AG08395 (cell line): Measurements from ENCODE around the gene STAT6.
A peak's percentile ranks its signal among the peaks of the same experiment; 100 is the strongest.

ENCODE experiments used
- DNase-seq: peaks from one replicate; pipeline ENCODE4 v3.0.0; 2012; ENCODE audit warnings: mixed read lengths, low spot score

STAT6 gene

DNA sequence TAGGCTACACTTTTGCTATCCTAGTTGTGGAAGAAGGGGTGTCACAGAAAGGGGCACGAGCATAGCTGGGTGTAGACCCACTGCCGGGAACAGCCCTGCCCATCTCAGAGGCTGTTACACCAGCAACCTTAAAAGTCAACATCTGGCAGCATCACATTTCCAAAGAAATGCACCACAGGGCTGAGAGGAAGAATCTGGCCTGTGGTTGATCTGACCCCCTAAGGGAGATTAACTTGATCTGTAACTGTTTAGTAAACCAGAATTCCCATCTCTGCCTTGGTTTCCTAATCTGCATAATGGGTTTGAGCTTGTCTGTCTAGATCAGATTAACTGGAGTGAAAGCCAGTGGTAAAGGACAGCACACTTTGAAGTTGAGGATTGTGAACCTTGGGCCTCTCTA, 34.9 kb upstream of the STAT6 start:
- DNase-seq = no peak

DNA sequence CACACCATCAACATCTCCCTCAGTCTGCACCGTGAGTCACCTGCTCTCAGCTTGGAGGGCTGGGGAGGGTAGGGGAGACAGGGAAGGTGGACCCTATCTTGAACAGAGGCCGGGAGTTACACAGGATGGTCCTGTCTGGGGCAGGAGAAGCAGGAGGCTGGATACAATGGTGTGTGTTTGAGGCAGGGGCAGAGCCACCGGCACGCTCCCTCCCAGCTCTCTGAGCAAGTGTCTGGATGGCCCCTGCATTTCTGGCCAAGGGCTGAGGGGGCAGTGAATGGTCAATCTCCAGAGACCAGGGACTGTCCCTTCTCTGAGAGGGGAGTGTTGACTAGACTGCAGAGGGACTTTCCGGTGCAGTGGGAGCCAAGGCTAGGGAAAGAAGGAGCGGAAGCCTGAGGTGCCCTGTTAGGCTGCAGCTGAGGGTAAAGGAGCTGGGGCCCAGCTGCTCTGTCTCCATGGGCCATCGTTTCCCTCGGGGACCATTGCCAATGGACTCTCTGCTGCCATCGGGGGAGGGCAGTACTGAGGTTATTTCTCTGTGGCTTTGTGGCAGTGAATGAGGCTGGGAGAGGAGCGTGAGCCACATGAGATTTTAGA, 34.4 kb upstream of the STAT6 start:
- no peak for DNase-seq

DNA sequence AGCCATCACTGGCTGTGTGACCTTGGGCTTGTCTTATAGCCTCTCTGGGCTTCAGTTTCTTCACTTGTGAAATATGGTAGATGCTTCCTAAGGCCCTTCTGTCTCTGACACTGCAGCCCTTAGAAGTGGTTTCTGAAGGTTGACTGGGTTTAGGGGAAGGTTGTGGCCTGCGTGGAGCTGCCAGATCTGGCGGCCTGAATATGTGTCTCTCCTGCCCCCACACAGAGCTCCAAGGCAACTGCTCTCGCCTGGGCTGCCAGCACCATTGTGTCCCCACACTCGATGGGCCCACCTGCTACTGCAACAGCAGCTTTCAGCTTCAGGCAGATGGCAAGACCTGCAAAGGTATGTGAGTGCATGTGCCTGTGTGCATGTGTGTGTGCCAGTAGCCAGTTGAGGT, 32.3 kb upstream of the STAT6 start:
- no peak for DNase-seq

DNA sequence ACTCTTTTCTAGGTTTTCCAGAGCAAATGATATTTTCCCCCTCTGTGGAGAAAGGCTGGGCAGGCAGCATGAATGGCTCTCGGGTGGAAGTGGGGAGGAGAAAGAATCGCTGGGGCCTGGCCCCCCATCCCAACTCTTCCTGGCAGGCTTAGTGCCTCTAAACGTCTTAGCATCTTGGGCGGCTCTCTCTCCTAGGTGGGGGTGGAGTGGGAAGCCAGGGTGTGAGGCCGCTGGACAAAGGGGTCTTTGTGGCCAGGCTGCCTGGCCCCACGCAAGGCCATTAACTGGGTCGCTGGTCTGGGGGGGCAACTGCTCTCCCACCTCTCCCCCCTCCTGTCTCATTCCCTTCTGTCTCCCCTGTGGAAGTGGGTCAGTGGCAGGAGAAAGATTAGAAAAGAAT, 31.6 kb upstream of the STAT6 start:
- no peak for DNase-seq

DNA sequence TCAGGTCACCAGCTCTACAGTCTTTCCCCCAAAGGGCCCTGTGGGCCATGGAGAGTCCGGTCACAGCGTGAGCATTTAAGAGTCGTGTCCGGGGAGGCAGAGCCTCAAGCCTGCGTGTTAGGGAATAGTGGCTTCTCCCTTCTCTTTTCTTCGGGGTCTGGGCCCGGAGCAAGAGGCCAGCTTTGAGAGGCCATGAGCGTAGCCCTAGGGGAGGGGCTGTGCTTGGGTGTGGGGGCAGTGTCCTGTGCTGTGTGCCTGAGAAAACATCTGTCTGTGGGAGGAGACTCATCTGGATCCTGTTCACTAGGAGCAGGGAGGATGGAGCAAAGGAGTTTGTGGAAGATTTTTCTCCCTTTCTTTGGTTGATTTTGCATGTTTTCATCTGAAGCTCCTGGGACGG, 31.0 kb upstream of the STAT6 start:
- DNase-seq = no peak

DNA sequence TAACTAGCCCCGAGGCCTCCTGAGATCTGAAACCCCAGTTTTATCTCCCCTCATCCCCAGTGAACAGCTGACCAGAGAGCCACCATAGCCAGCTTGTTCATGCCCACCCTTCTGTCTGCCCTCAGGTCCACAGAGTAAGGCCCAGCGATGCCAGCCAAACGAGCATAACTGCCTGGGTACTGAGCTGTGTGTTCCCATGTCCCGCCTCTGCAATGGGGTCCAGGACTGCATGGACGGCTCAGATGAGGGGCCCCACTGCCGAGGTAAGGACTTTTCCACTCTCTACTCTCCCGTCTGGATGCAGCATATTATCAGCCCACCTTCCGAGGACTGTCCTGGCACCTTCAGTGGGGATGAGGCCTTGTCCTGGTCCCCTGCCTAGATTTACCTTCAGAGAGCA, 30.1 kb upstream of the STAT6 start:
- DNase-seq = no peak

DNA sequence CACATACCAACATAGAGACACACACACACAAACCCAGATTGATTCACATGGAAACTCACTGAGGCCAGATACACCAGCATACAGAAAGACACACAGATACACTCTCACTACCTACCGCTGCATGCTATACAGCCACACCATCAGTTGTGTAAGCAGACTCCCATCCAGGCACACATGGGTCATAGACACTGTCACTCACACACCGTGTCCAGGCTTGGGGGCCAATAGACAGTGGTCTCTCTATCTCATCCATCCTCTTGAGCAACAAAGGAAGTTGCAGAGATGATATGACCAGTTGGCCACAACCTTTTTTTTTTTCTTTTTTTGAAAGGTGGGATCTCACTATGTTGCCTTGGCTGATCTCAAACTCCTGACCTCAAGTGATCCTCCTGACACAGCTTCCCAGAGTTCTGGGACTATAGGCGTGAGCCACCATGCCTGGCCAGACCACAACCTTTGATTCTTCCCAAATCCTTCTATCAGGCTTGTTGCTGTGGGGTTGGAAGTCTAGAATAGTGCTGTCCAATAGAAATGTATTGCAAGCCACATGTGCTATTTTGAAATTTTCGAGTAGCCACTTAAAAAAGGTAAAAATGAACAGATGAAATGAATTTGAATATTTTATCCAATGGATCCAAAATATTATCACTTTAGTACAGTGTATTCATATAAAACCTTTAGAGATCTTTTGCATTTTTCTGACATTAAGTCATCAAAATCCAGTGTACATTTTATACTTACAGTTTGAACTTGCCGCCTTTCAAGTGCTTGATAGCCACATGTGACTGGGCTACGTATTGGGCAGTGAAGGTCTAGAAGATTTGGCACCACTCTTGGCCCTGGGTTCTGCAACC, 28.9 kb upstream of the STAT6 start:
- no peak for DNase-seq

DNA sequence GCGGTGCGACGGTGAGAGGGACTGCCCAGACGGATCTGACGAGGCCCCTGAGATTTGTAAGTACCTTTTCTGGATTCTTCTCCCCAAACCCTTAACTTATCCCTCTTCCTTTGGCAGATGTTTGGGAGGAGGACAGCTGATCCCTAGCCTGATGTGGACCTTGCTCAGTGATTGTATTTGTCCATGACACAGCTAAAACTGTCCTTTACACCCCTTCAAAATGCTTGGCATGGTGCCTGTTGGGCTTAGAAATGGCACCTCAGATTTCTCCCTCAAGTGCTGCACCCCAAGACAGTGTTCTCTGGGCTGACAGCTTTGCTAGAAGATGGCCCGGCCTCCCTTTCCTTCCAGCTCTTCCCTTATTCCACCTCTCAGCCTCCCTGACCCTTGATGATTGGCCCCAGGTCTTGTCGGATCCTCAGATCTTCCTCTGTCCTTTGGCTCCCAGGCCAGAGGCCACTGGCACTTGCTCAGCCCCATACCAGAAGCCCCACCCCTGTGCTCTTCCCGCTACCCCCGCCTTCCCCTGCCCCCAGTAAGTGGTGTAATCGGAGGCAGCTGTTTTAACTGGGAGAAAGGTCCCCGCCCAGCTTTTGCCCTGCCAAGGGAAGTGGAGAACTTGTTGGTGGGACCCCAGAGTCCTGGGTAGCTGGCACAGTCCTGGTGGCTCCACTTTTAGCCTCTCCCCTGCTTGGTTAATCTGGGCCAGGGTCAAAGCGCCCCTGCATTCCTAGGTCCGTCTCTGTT, 27.5 kb upstream of the STAT6 start:
- DNase-seq = peak; percentile 71

DNA sequence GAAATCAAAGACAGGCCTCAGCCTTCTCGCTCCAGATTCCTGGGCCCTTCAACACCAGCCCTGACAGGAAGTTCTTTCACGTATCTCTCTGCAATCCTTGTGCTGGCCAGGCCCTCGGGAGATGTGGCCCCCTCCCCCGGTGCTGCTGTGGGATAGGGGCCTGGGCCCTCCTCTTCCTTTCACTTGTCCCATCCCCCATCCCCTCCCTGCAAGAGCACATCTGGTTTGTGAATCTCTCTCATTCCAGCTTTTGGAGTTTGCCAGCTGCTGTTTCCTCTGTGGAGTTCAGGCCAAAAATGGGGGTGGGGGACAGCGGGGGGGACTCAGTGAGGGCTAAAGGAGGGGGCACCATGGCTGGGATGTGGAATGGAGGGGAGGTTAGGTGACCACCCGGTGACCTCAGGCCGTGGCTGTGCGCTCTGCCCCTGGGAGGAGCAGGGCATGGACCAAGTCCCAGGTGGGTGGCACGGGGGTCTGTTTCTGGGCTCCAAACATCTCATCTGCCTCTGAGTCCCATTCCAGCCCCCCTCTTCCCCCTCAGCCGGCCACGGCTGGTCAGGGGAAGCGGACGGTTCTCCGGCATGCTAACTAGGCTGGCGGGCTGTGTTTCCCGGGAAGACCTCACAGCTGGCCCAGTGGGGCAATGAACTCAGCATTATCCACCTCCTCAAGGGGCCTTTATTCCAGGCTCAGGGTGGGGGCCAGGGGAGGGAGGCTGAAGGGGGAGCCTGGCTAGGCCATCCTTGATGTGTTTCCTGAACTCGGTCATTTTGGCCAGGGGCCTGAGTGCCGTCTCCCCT, 24.6 kb upstream of the STAT6 start:
- peak; percentile 22 for DNase-seq

DNA sequence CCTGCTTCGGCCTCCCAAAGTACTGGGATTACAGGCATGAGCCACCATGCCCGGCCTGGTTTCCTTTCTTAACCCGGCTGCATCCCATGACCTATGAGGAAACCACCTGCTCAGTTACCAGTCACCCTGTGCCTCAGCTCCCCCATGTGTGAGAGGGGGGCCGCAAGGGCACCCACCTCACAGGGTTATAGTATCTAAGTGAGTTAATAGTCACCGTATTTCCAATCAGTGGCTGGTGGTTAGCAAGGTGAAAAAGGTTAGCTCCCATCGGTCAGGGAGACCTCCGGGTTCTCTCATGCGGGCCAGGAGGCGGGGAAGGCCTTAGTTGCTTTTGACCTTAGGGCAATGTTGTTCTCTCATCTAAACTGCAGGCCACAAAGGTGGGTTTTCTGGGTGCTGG, 23.8 kb upstream of the STAT6 start:
- DNase-seq = no peak

DNA sequence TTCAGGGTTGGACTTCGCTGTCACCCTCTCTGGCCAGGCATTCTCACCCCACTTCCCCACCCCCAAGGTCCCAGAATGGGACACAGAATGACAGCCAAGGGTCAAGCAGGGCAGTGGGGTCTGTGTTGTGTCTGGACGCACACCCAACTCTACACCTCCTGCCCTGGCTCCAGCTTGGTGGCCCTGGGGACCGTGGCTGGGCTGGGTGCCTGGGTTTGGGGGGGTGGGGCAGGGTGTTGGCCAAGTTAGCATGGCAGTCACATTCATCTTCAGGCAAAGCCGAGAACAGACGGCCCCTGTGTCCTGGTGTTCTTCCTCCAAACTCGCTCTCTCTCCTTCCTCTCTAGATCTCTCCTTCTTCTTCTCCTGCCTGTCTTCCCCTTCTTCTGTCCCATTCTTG, 22.8 kb upstream of the STAT6 start:
- no peak for DNase-seq

DNA sequence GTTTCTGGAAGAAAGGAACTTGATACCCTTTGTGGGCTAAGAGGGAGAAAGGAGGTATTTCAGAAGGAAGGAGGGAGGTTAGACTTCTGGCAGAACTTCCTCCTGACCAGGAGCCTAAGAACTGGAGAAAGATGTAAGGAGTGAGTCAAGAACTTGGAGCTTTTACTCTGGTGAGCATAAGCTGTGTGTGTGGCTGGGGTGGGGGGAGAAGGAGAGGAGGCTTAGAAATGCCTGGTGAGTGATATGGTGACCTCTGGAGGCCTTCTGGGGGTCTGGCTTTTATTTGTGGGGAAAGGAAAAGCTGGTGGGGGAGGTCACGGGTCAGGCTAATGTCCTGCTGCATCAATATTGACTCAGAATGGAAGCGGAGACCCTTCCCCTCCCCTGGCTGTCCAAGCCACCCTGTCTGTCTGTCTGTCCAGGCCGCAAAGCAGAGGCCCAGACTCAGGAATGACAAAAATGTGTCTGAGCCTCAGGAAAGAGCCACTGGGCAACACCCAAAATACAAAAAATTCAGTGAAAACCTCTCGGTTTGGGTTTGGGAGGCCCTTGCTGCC, 21.9 kb upstream of the STAT6 start:
- DNase-seq = peak; percentile 64

DNA sequence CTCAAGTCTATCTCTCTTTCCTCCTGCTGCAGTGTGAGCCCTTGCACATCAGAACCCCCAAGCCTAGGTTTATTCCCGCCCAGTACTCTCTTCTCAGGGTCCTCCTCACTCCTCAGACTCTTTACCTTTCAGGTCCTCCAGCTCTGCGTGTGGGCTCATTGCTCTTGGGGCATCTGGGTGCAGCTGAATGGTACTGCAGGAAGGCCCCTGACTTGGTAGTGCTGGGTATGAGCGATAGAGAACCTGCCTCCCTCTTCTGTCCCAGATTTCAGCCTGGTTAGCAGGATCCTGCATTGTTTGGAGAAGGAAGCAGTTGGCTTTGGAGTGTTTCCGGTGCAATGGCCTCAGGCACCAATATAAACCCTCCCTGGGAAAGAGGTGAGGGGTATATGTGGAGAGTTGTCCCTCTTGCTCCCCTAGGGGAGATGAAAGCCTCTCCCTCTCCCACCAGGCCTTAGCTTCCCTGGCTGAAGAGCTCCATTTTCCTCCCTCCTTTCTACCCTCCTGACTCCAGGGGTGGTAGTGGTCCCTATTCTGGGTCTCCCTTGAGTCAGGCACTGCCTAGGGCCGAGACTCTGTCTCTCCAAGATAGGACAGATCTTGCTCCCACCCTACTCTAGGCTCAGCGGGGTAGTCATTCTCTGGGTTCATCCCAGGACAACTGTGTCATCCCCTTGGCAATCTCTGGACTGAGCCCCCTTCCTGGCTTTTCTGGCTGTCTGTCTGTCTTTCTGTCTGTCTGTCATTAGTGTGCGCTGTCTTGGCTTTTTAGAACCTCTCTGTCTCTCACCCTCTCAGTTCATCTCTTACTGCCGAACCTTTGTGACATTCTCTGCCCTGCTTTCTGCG, 21.0 kb upstream of the STAT6 start:
- DNase-seq = no peak

DNA sequence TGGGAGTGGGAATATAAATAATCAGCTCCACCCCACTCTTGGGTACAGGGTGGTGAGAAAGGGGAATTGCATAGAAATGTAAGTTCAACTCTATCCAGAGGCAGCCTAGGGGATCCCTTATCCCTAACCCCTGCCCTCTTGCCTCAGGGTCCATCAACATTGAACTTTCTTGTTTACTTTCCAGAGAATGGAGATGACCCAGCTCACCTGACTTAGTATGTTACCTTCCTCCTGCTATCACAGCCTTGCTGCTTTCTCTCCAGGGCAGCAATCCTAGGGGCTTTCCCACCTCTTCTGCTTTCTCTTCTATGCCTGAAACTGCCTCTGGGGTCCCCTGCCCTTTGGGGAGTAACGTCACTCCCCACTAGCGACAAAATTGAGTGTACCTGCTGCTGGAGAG, 19.8 kb upstream of the STAT6 start:
- DNase-seq = no peak

DNA sequence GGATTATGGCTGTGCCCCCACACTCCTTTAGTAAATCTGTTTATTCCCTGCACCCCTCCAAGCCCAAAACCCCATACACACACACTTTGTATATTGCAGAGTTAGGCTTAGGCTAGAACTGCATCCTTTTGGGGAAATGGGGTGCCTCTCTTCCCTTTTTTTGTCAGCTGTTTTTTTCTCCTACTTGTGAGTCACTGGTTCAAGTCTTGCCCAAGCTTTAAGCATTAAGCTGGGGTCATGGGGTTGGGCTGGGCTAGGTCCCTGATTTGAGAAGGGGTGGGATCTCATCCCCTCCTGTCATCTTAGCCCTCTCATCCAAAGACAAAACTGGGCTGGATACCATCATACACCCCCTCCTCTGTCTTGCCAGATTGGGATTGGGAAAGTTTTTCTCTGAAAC, 18.7 kb upstream of the STAT6 start:
- DNase-seq = peak; percentile 39

DNA sequence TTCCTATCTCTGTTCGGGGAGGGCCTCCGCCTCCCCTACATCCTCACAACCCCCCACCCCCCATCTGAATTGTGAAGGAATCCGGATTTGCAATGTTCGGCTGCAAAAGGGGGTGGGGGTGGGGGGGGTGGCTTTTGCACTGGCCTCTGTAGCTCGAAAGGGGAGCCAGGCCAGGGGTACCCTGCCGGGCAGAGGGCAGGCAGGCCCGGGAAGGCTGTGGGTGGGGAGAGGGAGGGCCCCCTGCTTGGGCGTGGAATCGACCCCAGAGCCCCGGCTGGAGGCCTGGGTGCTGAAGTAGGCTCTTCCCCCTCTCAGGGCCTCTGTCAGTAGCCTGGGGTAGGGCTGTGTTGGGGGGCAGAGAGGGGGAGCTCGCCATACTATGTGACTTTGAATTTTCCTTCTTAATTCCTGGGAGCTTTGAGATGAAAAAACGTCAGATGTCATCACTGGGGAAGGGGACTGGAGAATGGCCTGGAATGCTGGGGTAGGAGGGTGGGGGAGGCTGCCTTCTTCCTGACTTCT, 18.2 kb upstream of the STAT6 start:
- no peak for DNase-seq

DNA sequence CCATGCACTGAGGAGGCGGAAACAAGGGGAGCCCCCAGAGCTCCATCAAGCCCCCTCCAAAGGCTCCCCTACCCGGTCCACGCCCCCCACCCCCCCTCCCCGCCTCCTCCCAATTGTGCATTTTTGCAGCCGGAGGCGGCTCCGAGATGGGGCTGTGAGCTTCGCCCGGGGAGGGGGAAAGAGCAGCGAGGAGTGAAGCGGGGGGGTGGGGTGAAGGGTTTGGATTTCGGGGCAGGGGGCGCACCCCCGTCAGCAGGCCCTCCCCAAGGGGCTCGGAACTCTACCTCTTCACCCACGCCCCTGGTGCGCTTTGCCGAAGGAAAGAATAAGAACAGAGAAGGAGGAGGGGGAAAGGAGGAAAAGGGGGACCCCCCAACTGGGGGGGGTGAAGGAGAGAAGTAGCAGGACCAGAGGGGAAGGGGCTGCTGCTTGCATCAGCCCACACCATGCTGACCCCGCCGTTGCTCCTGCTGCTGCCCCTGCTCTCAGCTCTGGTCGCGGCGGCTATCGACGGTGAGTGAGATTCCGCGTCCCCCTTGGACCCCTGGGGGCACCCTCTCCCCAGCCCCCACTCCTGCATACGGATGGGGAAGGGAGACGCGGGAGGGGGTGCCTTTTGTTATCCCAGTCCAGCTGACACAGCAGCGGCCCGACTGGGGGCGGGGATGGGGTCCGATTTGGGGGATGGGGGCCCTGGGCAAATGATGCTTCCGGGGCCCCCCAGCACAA, 17.5 kb upstream of the STAT6 start:
- DNase-seq = no peak

DNA sequence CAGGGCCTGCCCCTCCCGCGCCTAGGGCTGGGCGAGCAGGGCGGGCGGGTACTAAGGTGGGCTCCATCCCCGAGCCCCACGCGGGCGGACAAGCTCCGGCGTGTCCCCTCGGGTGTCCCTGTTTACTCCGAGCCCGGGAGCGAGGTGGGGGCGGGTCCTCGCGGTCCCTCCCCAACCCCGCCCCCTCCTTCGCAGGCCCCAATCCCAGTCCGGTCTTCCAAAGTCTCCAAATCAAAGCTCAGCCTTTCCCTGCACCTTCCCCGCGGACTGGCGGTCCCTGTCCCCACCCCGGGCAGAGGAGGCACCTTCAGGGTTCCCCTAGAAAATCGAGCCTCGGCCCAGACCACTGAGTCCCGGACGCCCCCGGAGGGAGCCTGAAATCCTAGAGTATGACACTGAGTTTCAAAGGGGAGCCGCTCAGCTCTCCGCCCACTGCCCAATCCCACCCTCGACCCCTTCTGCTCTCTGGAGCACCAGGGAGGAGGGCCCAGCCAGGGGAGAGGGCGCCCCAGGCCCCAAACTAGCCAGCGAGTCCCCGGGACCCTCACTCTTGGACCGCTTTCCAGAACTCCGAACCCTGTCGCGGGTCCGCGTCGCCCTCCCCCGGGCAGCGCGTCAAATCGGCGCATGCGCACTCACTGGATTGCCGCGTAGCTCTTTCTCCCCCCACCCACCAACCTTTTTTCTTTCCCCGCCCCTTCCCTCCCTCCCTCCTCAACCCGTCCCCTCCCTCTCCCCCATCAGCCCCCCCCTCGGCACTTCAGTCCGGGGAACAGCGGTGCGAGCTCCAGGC, 16.8 kb upstream of the STAT6 start, which contains the start of gene LRP1:
LRP1 (plus strand) TSS at position 758 of the 793 bp plus-strand sequence. CDS start 482 bp downstream, outside the sequence.
- DNase-seq = peak; percentile 93

DNA sequence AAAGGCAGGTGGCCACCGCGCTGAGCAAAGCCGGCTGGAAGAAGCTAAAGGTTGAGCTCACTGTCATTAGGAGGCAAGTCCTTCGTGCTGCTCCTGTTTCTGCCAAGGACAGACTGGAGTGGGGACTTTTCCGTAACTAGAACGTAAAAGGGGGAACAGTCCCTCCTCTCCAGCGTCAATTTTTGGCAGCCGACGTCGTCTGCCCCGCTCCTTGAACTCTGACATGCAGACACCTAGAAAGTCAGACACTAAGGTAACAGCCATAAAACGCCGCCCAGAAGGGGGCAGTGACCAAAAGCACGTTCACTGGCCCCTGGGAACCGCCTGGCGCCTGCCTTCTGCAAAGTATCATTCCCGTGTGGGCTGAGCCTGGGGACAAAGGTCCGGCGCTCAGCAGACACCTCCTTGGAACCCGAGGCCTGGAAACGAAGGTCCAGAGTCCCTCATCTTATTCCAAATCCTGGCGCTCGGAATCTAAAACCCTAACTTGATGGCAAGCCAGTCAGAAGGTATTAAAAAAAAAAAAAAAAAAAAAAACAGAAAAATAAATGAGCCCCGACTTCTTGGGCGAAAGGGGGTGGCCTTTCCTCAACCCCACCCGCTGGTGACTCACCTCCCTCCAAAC, 16.1 kb upstream of the STAT6 start:
- peak; percentile 27 for DNase-seq
